GM18505 (cell line): ENCODE results near the gene UBXN10.

ENCODE experiments used
- ATAC-seq: cut with Tn5 transposase; IDR thresholded peaks from one replicate; pipeline ENCODE4 v1.9.1; 2021; ENCODE audit not compliant: unreplicated experiment
- POLR2A ChIP-seq: IDR thresholded peaks from 4 replicates; pipeline ENCODE4 v1.6.1; 2011; ENCODE audit warnings: borderline replicate concordance; ENCODE audit not compliant: insufficient read depth, insufficient read length; ENCODE audit errors: extremely low read depth

Gene UBXN10

DNA sequence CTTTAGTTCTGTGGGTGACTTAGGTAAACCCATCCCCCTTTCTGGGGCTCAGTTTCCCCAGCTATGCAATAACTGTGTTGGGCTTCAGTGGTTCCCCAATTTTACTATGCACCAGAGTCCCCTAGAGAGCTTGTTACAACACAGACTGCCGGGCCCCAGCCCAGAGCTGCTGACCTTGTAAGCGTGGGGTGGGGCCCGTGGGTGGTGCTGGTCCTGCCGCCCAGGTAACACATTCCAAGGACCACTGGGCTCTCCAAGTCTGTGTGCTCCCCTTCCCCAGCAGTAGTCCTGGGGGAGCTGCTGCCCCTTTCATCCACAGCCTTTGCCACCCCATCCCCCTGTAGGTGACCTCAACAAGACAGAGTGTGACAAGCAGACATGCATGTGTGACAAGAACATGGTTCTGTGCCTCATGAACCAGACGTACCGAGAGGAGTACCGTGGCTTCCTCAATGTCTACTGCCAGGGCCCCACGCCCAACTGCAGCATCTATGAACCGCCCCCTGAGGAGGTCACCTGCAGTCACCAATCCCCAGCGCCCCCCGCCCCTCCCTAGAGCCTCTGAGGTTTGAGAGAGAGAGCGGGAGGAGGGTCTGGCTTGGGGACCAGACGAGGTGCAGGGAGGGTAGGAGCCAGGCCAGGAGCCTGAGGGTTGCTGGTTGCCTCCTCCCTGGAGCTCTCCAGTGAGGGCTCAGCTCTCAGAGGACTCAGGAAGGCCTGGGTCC is 37.9 kb upstream of the UBXN10 start:
- ATAC-seq: no peak
- TF ChIP-seq POLR2A: no peak

DNA sequence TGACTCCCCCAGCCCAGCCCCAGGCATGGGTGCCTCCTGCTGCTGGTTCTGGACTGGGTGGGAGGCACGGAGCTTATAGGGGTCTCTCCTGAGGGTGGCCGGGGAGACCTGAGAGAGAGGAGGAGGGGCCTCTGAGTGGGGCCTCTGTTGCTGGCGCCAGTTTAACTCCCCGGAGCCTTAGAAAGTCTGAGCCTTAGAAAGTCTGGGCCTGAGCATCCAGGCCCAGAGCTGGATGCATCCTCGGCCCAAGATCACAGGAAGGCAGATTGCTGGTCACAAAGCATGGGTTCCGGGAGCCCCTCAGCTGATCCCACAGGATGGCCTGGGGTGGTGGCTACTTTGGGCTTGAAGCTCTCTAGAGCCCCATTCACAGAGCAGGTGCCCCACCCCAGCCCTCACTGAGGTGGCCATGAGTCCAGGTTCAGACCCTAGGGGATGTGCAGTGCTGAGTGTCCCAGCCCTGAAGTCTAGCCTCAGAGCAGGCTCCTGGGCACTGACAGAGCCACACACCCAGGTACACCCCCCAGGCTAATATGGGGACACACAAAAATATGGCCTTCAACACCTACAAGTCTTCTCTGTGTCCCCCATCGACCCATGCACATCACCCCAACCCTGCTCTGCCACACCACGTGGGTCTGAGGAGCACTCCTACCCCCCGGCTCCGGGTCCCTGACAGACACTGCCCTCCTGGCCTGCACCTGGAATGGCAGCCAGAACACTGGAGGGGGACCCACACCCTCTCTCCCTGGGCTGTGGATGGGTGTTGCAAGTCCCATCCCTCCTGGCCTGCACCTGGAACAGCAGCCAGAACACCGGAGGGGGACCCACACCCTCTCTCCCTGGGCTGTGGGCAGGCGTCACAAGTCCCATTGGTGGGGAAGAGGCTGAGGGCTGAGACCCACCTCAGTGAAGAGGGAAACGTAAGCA is 37.1 kb upstream of the UBXN10 start:
- no peak for ATAC-seq
- TF ChIP-seq POLR2A: no peak

GRCh38 chr1:20149601-20150325 is 36.1 kb upstream of the UBXN10 start:
- no peak for ATAC-seq
- TF ChIP-seq POLR2A: no peak

- TF ChIP-seq POLR2A: no peak
- no peak for ATAC-seq
Measured at GRCh38 chr1:20150326-20150705, 35.6 kb upstream of the UBXN10 start.

DNA sequence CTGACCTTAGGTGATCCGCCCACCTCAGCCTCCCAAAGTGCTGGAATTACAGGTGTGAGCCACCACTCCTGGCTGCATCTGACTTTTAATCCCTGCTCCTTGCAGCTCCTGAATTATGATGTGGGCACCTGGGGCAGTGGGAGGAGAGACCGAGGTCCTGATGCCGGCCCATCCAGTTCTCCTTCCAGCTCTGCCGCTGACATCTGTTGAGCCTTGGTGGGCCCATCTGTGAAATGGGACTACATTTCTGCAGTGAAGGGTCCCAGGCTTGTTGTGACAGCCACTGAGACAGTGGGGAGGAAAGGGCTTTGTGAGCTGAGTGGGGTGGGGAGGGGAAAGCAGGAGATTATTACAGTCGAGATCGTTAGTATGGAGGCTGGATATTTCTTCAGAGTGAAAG is 34.9 kb upstream of the UBXN10 start:
- TF ChIP-seq POLR2A: no peak
- ATAC-seq: no peak

DNA sequence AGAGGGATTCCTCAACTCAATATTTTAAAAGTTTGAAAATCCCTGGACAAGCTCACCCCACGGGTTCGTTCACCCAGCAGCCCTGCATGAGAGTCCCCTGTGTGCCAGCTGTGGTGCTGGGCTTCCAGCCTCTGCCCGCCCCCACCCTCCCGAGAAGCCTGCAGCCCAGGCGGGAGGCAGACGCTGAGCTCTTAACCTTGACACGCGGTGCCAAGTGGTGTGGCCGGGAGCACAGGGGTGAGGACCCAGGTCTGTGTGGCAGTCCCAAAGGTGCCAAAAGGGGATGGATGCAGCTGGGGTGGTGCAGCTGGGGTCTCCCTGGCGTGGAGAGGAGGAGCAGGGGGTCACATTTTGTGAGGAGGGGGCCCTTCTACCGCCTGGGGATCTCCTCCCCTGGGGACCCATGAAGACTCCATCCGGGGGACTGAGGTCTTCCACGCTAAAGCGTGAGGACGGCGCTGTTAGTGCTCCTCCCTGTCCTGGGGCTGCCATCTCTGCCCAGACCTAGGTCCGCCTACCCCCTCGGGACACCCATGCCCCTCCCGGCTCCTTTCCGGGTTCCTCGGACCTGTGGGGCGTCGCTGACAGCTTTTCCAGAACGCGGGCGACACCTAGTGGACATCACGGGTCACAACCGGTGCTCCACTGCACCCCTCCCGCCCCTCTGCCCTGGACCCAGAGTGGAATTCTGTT is 33.8 kb upstream of the UBXN10 start:
- peak; percentile 69 for ATAC-seq
- no peak for TF ChIP-seq POLR2A

DNA sequence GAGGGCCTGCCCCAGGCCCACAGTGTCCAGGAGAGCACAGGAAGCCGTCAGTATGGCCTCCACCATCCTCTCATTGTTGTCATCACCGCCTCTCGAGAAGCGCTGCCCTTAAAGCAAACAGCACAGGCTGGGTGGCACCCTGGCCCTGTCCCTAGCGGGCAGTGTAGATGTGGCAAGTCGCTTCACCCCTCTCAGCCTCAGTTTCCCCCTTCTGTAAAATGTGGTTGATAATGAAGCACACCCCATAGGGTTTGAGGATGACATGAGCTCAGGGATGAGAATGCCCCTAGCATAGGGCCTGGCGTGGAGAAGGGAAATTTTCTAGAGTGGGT is 33.3 kb upstream of the UBXN10 start:
- no peak for ATAC-seq
- TF ChIP-seq POLR2A: no peak

DNA sequence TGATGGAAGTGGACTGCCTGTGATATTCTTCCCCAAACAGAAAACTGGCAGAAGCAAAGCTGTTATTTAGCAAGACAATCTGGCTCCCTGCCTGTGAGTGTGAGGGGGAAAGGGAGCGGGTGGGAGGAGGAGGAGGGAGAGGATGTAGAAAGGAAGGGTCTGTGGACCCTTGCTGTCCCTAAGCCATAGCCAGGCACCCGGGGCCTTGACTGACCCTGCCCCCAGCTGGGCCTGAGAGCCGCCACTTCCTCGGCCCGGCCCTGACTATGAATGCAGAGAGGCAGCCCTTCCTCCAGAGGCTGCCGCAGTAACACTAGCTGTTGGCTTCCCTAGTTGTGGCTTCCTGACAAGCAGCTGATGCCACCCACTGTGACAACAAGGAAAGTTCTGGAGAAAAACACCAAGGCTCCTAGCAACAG is 32.9 kb upstream of the UBXN10 start:
- ATAC-seq: no peak
- no peak for TF ChIP-seq POLR2A

DNA sequence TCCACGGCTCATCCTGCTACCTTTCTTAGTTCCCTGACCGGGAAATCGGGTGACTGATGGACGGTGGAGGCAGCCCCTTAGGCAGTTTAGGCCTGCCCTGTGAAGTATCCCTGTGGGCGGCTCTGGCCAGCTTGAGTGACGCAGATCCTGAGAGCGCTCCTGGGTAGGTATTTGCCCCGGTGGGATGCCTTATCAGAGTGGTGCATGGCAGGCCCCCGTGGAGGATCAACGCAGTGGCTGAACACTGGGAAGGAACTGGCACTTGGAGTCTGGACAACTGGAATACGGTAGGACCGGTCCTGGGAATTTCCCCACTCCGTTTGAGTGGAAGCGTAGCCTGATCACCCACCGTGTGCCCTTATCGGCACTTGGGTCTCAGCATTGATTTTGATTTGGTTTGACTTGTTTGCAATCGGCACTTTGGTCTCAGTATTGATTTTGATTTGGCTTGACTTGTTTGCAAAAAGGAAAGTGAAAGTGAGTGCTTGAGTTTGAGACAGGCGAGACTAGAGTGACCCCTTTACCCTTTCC is 31.5 kb upstream of the UBXN10 start:
- no peak for ATAC-seq
- TF ChIP-seq POLR2A: no peak

DNA sequence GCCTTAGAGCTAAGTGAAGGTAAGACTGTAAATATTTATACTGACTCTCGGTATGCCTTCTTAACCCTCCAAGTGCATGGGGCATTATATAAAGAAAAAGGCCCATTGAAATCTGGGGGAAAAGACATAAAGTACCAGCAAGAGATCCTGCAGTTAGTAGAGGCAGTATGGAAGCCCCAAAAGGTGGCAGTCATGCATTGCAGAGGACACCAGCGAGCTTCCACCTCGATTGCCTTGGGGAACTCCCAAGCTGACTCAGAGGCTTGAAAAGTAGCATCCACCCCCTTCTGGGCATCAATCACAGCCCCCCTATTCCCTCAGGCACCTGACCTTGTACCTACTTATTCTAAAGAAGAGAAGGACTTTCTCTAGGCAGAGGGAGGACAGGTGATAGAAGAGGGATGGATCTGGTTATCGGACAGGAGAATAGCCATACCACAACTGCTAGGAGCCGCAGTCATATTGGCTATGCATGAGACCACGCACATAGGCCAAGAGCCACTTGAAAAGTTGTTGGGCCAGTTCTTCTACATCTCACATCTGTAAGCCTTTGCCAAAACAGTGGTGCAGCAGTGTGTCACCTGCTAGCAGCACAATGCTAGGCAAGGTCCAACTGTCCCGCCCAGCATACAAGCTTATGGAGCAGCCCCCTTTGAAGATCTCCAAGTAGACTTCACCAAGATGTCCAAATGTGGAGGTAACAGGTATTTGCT is 27.4 kb upstream of the UBXN10 start:
- no peak for ATAC-seq
- TF ChIP-seq POLR2A: no peak

DNA sequence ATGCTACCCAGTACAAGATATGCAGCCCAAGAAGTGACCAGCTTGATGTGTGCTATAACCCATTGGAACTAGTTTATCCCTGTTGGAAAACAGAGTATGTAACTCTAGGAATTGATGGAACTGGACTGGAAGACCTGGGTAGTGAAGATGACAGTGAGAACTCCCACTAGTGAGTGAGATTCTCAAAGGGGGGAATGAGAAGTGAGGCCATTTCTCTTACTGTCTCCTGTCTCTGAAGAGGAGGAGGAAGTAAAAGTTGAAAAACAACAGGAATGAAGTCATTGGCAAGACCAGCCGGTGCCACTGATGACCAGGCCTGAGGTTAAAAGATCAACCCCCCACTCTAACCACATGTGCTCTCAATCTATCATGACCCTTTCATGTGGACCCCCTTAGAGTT is 25.9 kb upstream of the UBXN10 start:
- ATAC-seq: no peak
- TF ChIP-seq POLR2A: no peak

DNA sequence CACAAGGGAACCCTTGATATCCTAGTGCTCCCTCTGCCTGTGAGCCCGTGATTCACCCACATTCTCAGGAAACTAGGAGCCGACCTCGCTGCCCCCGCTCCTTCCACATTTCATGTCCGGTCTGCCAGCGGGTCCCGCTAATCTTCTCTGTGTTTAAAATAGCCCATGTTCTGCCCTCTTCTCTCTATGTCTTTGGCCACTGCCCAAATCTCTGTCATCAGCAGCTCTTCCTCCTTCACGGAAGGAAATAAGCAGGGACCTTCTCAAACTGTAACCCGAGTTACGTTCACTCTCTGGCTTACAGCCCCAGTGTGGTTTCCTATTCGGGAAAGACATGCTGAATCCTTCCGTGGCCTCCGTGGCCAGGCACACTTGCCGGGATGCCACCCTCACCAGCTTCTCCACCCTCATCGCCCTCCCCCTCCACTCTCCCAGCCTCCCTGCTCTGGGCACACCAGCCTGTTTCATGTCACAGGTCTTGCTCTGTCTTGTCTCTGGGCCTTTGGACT is 21.1 kb upstream of the UBXN10 start:
- TF ChIP-seq POLR2A: no peak
- no peak for ATAC-seq
